ENCODE data around the gene PTPRE. TPM values are rescaled to one million over a fixed set of nuclear protein-coding genes. Genes with fewer than 3 reads are reported as not detected.
A peak's percentile ranks its signal among the peaks of the same experiment; 100 is the strongest.

The PTPRE gene
- total RNA-seq, 6 experiments from 2014 or later, result 2.3 to 9.2 (median 2.7) TPM

DNA sequence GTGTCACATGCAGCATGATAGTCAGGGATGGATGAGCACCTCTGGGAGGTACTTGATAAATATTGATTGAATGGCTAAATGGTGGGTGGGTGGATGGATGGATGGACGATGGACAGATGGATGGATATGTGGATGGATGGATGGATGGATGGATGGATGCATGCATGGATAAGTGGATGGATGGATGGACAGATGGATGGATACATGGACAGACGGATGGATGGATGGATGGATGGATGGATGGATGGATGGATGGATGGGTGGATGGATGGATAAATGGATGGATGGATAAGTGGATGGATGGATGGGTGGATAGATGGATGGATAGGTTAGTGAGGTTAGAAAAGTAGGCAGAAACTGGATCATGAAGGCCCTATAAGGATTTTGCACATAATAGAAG lies 37.4 kb downstream of the PTPRE start:
- no peak for ATAC-seq
- TF ChIP-seq, protein P1, sequence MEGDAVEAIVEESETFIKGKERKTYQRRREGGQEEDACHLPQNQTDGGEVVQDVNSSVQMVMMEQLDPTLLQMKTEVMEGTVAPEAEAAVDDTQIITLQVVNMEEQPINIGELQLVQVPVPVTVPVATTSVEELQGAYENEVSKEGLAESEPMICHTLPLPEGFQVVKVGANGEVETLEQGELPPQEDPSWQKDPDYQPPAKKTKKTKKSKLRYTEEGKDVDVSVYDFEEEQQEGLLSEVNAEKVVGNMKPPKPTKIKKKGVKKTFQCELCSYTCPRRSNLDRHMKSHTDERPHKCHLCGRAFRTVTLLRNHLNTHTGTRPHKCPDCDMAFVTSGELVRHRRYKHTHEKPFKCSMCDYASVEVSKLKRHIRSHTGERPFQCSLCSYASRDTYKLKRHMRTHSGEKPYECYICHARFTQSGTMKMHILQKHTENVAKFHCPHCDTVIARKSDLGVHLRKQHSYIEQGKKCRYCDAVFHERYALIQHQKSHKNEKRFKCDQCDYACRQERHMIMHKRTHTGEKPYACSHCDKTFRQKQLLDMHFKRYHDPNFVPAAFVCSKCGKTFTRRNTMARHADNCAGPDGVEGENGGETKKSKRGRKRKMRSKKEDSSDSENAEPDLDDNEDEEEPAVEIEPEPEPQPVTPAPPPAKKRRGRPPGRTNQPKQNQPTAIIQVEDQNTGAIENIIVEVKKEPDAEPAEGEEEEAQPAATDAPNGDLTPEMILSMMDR (IDR thresholded peaks at IDR 0.05), result no peak
- TF ChIP-seq POLR2A (IDR thresholded peaks at IDR 0.05), result no peak
- Histone ChIP-seq H3K27ac (no peak overlapping the region), H3K9me3 (no peaks in the 10 kb centered on the region), H3K27me3 (no peaks in the 10 kb centered on the region), H3K4me1 (no peaks in the 10 kb centered on the region), H3K4me3 (no peak overlapping the region), H3K36me3 (no peaks in the 10 kb centered on the region)
- intact Hi-C loops (cut with DNase I), result no loop called here
- WGBS (ENCODE audit: insufficient coverage, low coverage, low lambda C conversion rate, missing lambda C conversion rate), result 51% methylated on average over 2 of the region's 2 CpGs
- DNase-seq, result no peak

DNA sequence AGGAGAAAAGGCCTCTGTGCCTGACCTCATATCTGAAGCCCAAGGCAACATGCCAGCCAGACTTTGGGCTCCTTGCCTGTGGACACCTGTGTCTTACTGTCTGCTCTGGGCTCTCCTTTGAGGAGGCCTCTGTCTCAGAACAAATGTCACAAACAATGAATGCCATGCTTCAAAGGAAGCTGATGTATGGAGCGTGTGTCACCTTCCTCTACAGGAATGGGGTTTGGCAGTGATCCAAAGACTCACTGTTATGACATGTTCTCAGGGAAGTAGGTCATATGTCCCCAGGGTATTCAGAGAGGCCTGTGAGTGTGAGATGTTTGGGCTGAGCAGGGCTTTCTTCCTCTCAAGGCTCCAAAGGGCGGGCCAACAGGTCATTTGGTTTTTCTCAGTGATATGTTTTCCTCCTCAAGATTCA lies 38.4 kb downstream of the PTPRE start:
- DNase-seq, result peak in 1 of 3 donors; percentile 42

DNA sequence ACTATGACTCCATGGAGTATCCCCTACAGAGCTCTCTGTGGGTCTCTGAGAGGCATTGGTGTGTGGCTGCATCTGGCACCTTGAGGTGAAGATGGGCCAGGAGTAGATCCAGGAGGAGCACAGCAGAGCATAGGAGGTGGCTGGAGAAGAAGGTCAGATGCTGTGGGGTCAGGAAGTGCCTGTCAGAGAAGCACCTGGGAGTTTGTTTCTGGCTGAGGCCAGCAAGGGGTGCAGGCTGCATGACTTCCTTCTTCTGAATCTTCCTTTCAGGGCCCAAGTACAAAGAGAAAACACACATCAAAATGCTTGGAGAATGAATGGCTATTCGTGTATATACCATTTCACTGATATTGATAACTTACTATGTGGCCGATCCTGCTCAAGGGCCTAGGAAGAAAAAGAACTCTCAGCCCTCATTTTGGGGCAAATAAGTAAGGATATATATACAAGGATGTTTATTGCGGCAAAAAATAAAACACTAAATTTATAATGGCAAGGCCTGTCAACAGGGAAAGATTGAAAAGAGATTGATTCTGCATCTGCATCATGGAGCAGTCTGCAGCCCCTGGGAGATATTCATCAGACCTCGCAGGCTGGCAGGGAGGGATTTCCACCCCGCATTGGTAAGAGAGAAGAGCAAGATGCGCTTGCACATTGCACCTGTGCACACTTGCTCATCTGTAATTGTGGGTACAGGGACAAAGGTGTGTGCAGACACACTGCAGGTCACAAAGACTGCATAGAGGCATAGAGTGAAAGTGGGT lies 39.2 kb downstream of the PTPRE start:
- TF ChIP-seq, protein P1 (IDR thresholded peaks at IDR 0.05), result no peak
- TF ChIP-seq POLR2A (IDR thresholded peaks at IDR 0.05), result no peak
- ATAC-seq (no peak), DNase-seq (peak in 1 of 3 donors; percentile 24)
- Histone ChIP-seq H3K36me3 (no peaks in the 10 kb centered on the region), H3K9me3 (no peaks in the 10 kb centered on the region), H3K4me1 (no peaks in the 10 kb centered on the region), H3K27me3 (no peaks in the 10 kb centered on the region), H3K4me3 (no peak overlapping the region), H3K27ac (no peak overlapping the region)
- 50% methylated on average over 4 of the region's 6 CpGs for WGBS (ENCODE audit: insufficient coverage, low coverage, low lambda C conversion rate, missing lambda C conversion rate)
- intact Hi-C loops (cut with DNase I), result no loop called here

More for the DNA sequence above, 38.4 kb downstream of the PTPRE start:
- no peaks in the 10 kb centered on the region for H3K4me1 ChIP-seq
- 60% methylated on average over 1 of the region's 2 CpGs for WGBS (ENCODE audit: insufficient coverage, low coverage, low lambda C conversion rate, missing lambda C conversion rate)
- intact Hi-C loops (cut with DNase I), result no loop called here
- TF ChIP-seq POLR2A (IDR thresholded peaks at IDR 0.05), result no peak
- TF ChIP-seq, protein P1 (IDR thresholded peaks at IDR 0.05), result no peak
- no peak overlapping the region for H3K4me3 ChIP-seq
- no peak overlapping the region for H3K27ac ChIP-seq
- H3K27me3 ChIP-seq, result no peaks in the 10 kb centered on the region
- no peaks in the 10 kb centered on the region for H3K36me3 ChIP-seq
- ATAC-seq, result peak; percentile 25 to 67 (median 44)
- no peaks in the 10 kb centered on the region for H3K9me3 ChIP-seq

DNA sequence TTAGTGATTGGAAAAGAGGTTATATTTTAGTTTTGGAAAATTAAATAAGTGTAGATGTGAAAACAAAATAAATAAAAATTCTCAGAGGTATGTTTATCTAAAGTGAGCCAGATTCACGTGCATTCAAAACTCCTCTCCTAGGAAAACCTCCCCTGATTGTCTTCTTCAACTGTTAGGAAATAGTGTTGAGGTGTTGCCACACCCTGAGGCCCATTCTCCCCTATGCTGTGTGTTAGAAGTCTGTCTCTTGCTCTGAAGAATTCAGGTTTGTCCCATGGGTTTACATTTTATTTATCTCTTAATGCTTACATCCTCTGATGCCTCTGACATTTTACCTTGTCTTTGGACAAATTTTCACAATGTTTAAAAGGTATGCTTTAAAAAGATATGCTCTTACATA lies 40.3 kb downstream of the PTPRE start:
- TF ChIP-seq, protein P1 (IDR thresholded peaks at IDR 0.05), result no peak
- TF ChIP-seq POLR2A (IDR thresholded peaks at IDR 0.05), result no peak
- no peaks in the 10 kb centered on the region for H3K27me3 ChIP-seq
- H3K4me1 ChIP-seq, result no peaks in the 10 kb centered on the region
- no peak for DNase-seq
- no peak overlapping the region for H3K4me3 ChIP-seq
- no peaks in the 10 kb centered on the region for H3K36me3 ChIP-seq
- H3K9me3 ChIP-seq, result no peaks in the 10 kb centered on the region
- no peak overlapping the region for H3K27ac ChIP-seq
- 9% methylated on average over 1 of the region's 1 CpG for WGBS (ENCODE audit: insufficient coverage, low coverage, low lambda C conversion rate, missing lambda C conversion rate)
- no peak for ATAC-seq
- intact Hi-C loops (cut with DNase I), result no loop called here

Measured in right lobe of liver (tissue), 6 donors.